AML-193 (cell line): ENCODE measurements around the gene CRTAC1.

ENCODE experiments used
- DNase-seq, 2 experiments: peaks; one replicate each; lab custom pipeline; 2025; lab: John Stamatoyannopoulos, UW

Gene CRTAC1

GRCh38 chr10:97974526-97975525 is 55.6 kb downstream of the CRTAC1 start:
- DNase-seq, result no peak

- DNase-seq, result no peak
Observed at GRCh38 chr10:97974100-97974499, 56.3 kb downstream of the CRTAC1 start.

GRCh38 chr10:97969538-97970079 is 60.8 kb downstream of the CRTAC1 start:
- no peak for DNase-seq

- DNase-seq, result no peak
Observed at GRCh38 chr10:97964748-97965147, 65.7 kb downstream of the CRTAC1 start.

GRCh38 chr10:97961945-97962344 is 68.5 kb downstream of the CRTAC1 start:
- no peak for DNase-seq

- no peak for DNase-seq
Observed at GRCh38 chr10:97960269-97961056, 70.0 kb downstream of the CRTAC1 start.

GRCh38 chr10:97949462-97949861 is 81.0 kb downstream of the CRTAC1 start:
- no peak for DNase-seq

- no peak for DNase-seq
Observed at GRCh38 chr10:97948822-97949221, 81.6 kb downstream of the CRTAC1 start.

GRCh38 chr10:97944772-97945171 is 85.6 kb downstream of the CRTAC1 start:
- no peak for DNase-seq

GRCh38 chr10:97943294-97943693 is 87.1 kb downstream of the CRTAC1 start:
- DNase-seq, result no peak

GRCh38 chr10:97940534-97940933 is 89.9 kb downstream of the CRTAC1 start:
- DNase-seq, result no peak

- no peak for DNase-seq
Observed at GRCh38 chr10:97939446-97939990, 90.9 kb downstream of the CRTAC1 start.

GRCh38 chr10:97937928-97938327 is 92.5 kb downstream of the CRTAC1 start:
- no peak for DNase-seq

- DNase-seq, result no peak
Observed at GRCh38 chr10:97937054-97937453, 93.4 kb downstream of the CRTAC1 start.

GRCh38 chr10:97936126-97936525 is 94.3 kb downstream of the CRTAC1 start:
- DNase-seq, result no peak

GRCh38 chr10:97932932-97933530 is 97.4 kb downstream of the CRTAC1 start:
- no peak for DNase-seq

GRCh38 chr10:97931041-97931440 is 99.4 kb downstream of the CRTAC1 start:
- no peak for DNase-seq

GRCh38 chr10:97928897-97929296 is 101.5 kb downstream of the CRTAC1 start:
- DNase-seq, result no peak

- no peak for DNase-seq
Observed at GRCh38 chr10:97927622-97928021, 102.8 kb downstream of the CRTAC1 start.

GRCh38 chr10:97926055-97926454 is 104.4 kb downstream of the CRTAC1 start:
- no peak for DNase-seq

- DNase-seq, result no peak
Observed at GRCh38 chr10:97925308-97925938, 105.0 kb downstream of the CRTAC1 start.
